Measurements from ENCODE around the gene C14orf119.
"Not testable (repeated sequence)": the region's sequence is repeated elsewhere in the genome, so short reads cannot be mapped to it uniquely, and the experiment has no call there.

The C14orf119 gene

GRCh38 chr14:23103581-23103980, 8.3 kb downstream of the C14orf119 start:
- DNase-seq (ENCODE audit: low spot score), result no peak
- TF ChIP-seq CTCF (IDR thresholded peaks at IDR 0.05; ENCODE audit: extremely low read depth, insufficient read depth, missing control alignments), result no peak
- in situ Hi-C loops (cut with MboI; ENCODE audit: low pct_unique_long_range_greater_than_20kb, low sequenced_read_pairs, unreplicated experiment), result no loop called here

DNA sequence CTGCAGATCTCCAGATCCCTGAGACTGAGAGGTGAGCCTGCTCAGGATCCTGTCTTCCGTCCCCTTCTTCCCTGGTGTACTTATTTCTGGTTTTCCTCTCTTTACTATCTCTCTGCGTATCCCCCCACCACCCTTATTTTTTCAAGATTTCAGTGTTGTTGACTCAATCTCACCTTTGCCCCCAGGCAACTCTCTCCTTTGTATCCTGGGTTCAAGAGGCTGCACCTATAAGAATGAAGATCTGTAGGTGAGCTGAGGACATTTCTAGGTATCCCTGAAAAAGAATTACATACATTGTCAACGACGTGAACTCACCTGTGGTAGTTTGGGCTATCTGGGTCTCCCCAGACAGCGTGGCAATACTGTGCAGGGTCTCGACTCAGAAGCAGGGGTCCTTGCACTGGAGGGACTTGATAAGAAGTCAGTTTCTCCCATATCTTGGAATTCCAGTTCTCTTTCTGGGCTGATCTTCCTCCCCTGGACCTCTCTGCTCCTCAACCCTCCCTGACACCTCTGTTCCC, 8.8 kb downstream of the C14orf119 start:
- in situ Hi-C loops (cut with MboI; ENCODE audit: low pct_unique_long_range_greater_than_20kb, low sequenced_read_pairs, unreplicated experiment), result no loop called here
- no peak for DNase-seq (ENCODE audit: low spot score)
- no peak for TF ChIP-seq CTCF (IDR thresholded peaks at IDR 0.05; ENCODE audit: extremely low read depth, insufficient read depth, missing control alignments)

DNA sequence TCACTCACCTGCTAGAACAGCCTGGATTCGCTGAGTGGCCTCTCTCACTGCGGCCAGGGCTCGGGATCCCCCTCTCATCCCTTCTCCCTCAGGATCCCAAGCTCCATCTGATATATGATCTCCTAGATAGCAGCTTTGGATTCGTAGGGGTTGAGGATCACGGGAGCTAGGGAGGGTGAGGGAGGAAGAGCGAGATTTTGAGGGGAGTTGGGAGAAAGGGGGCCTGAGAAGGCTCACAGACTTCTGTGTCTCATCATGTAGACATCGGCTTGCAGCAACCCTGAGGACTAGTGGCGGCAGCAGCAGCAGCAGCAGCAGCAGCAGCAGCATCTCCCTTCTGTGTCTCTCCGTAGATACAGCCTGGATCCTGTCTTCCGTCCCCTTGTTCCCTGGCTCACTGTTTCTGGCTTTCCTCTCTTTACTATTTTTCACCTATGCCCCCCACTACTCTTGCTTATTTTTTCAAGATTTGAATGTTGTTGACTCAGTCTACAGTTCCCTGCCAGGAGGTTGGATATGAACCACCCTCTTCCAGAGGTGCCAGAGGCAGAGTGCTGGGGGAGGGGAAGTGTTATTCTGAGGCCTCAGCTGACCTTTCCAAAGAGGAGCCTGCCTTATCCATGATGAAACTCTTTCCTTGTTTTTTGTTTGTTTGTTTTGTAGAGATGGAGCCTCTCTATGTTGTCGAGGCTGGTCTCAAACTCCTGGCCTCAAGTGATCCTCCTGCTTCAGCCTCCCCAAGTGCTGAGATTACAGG, 9.5 kb downstream of the C14orf119 start, which contains the start of gene CIROP:
Gene CIROP (minus strand): TSS at position 399 of the 757 bp plus-strand sequence. CDS start 69 bp downstream, at position 330.
- in situ Hi-C loops (cut with MboI; ENCODE audit: low pct_unique_long_range_greater_than_20kb, low sequenced_read_pairs, unreplicated experiment), result no loop called here

GRCh38 chr14:23105348-23105824, 10.1 kb downstream of the C14orf119 start:
- DNase-seq (ENCODE audit: low spot score), result no peak
- TF ChIP-seq CTCF (IDR thresholded peaks at IDR 0.05; ENCODE audit: extremely low read depth, insufficient read depth, missing control alignments), result no peak
- in situ Hi-C loops (cut with MboI; ENCODE audit: low pct_unique_long_range_greater_than_20kb, low sequenced_read_pairs, unreplicated experiment), result no loop called here

More for the DNA sequence above, 9.5 kb downstream of the C14orf119 start, which contains the start of gene CIROP:
- no peak for DNase-seq (ENCODE audit: low spot score)
- TF ChIP-seq CTCF (IDR thresholded peaks at IDR 0.05; ENCODE audit: extremely low read depth, insufficient read depth, missing control alignments), result no peak

DNA sequence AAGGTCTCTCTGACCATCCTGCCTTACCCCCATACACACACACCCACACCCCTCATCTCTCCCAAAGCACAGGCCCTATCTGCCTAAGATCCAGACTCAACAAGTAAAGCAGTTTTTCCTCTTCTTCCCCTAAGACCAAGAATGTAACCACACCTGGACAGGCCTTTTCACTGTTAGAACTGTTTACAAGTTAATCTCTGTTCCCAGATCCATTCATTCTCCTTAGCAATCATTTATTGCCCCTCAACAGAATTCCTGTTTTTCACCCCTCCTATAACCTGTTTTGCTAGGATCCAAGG, 11.4 kb downstream of the C14orf119 start:
- in situ Hi-C loops (cut with MboI; ENCODE audit: low pct_unique_long_range_greater_than_20kb, low sequenced_read_pairs, unreplicated experiment), result no loop called here
- no peak for TF ChIP-seq CTCF (IDR thresholded peaks at IDR 0.05; ENCODE audit: extremely low read depth, insufficient read depth, missing control alignments)
- no peak for DNase-seq (ENCODE audit: low spot score)

DNA sequence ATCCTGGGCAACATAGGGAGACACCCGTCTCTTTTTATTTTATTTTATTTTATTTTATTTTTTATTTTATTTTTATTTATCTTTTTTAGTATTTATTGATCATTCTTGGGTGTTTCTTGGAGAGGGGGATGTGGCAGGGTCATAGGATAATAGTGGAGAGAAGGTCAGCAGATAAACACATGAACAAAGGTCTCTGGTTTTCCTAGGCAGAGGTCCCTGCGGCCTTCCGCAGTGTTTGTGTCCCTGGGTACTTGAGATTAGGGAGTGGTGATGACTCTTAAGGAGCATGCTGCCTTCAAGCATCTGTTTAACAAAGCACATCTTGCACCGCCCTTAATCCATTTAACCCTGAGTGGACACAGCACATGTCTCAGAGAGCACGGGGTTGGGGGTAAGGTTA, 12.3 kb downstream of the C14orf119 start:
- DNase-seq (ENCODE audit: low spot score); in situ Hi-C loops (cut with MboI; ENCODE audit: low pct_unique_long_range_greater_than_20kb, low sequenced_read_pairs, unreplicated experiment): not testable (repeated sequence)

GRCh38 chr14:23108169-23108568, 12.9 kb downstream of the C14orf119 start:
- in situ Hi-C loops (cut with MboI; ENCODE audit: low pct_unique_long_range_greater_than_20kb, low sequenced_read_pairs, unreplicated experiment); DNase-seq (ENCODE audit: low spot score): not testable (repeated sequence)
